Occipital lobe (tissue), 3 donors: ENCODE data around the gene NHEJ1. TPM values are rescaled to one million over a fixed set of nuclear protein-coding genes. Genes with fewer than 3 reads are reported as not detected.
A peak's percentile ranks its signal among the peaks of the same experiment; 100 is the strongest.

Experiments used
- DNase-seq: peaks from one replicate; lab custom pipeline; 2025; lab: John Stamatoyannopoulos, UW
- small RNA-seq: library from RNA; depleted of rRNA; stranded (forward); fragments of <200 nt; gene quantifications from one replicate; pipeline ENCODE3, GENCODE V24; 2014
- total RNA-seq: library from RNA; depleted of rRNA; stranded (reverse); fragments of >200 nt; gene quantifications from one replicate; pipeline ENCODE4 v1.2.3, GENCODE V29; 2014

NHEJ1 gene
- total RNA-seq, 1 donor from 2014 or later = 9.2 TPM

DNA sequence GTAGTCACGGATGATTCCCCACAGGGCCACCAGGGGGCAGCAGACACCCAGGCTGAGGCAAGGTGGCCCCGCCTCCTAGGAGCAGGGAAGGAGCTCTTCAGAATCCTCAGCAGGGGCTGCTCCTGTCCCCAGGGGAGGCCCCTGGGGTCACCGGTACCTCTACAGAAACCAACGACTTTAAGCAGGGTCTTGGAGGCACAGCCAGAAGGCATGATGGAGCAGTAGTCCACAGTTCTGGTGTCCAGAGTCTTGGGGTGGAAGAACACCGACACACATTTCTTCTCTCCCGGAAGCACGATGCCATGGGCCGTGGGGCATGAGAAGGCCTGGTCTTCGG lies 130.8 kb downstream of the NHEJ1 start:
- DNase-seq = peak; percentile 72

GRCh38 chr2:219028996-219029828 lies 131.4 kb downstream of the NHEJ1 start:
- DNase-seq = no peak

DNA sequence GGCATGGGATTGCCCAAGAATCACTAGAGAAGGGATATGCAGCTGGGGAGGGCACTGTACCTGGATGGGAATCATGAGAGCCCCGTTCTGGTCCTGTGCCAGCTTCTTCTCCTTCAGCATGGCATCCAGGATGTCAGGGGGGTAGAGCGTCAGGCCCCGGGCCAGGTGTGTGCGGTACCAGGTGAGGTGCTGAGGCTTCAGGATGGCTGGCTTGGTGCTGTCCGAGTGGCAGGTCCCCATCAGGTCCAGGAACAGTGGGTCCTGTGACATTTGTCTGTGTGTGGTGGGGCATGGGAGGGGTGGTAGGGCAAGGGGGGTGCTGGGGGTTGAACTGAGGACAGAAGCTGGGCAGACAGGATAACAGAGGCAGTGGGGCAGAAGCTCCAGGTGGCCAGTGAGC lies 132.5 kb downstream of the NHEJ1 start:
- DNase-seq = no peak

- no peak for DNase-seq
Observed at GRCh38 chr2:219027511-219028055, 133.0 kb downstream of the NHEJ1 start.

DNA sequence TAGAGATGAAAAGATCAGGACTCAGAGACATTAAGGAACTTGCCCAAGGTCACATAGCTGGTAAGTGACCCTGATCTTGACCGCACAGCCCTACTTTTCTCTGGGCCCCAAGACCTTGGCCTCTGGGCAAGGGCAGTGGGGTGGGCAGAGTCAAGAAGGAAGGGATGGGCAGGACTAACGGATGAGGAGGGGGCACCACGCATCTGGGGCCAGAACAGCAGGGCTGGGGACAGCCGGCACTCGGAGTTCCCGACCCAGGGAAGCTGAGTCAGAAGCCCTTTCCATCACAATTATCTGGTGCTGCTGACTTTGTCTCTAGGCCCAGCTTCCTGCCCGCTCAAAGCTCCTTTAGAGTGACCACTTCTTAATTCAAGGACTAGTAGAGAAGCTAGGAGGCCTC lies 133.7 kb downstream of the NHEJ1 start:
- DNase-seq = no peak

GRCh38 chr2:219025637-219026585 lies 134.7 kb downstream of the NHEJ1 start:
- DNase-seq = no peak

Small RNAs within 50 kb of the gene (small RNA-seq; reads per million reads assigned to genes)
- gene MIR3131 (not detected), gene RN7SL764P (not detected)

Other genes starting within 250 kb of the NHEJ1 start
- gene CDK5R2, start 201.1 kb downstream of the NHEJ1 start, total RNA-seq = 6.2 TPM
- gene FEV, start 175.6 kb downstream of the NHEJ1 start, total RNA-seq = not detected
- gene CRYBA2, start 167.4 kb downstream of the NHEJ1 start, total RNA-seq = not detected
- 0.16 TPM for gene CFAP65, start 119.3 kb downstream of the NHEJ1 start, total RNA-seq
- 0.16 TPM for gene IHH, start 99.9 kb downstream of the NHEJ1 start, total RNA-seq
- gene SLC23A3, start 9.2 kb upstream of the NHEJ1 start, total RNA-seq = 0.31 TPM
- gene CNPPD1, start 16.1 kb upstream of the NHEJ1 start, total RNA-seq = 39.3 TPM
- gene RETREG2, start 17.5 kb upstream of the NHEJ1 start, total RNA-seq = 73.8 TPM
- 14.5 TPM for gene ZFAND2B, start 46.0 kb upstream of the NHEJ1 start, total RNA-seq
- gene ABCB6, start 58.1 kb upstream of the NHEJ1 start, total RNA-seq = 32.0 TPM
- gene ATG9A, start 68.8 kb upstream of the NHEJ1 start, total RNA-seq = 24.5 TPM
- 40.4 TPM for gene ANKZF1, start 69.0 kb upstream of the NHEJ1 start, total RNA-seq
- 2.7 TPM for gene GLB1L, start 84.6 kb upstream of the NHEJ1 start, total RNA-seq
- 15.4 TPM for gene STK16, start 84.7 kb upstream of the NHEJ1 start, total RNA-seq
- not detected for gene TUBA4B, start 92.4 kb upstream of the NHEJ1 start, total RNA-seq
- 2.7 TPM for gene TUBA4A, start 93.1 kb upstream of the NHEJ1 start, total RNA-seq
- 73.2 TPM for gene DNAJB2, start 118.6 kb upstream of the NHEJ1 start, total RNA-seq
- gene PTPRN, start 148.6 kb upstream of the NHEJ1 start, total RNA-seq = 32.6 TPM
- not detected for gene RESP18, start 171.9 kb upstream of the NHEJ1 start, total RNA-seq
- gene DNPEP, start 227.1 kb upstream of the NHEJ1 start, total RNA-seq = 17.5 TPM